CD8-positive, alpha-beta memory T cell (primary cell): Measurements from ENCODE around the gene DGUOK. TPM values are rescaled to one million over a fixed set of nuclear protein-coding genes. Genes with fewer than 3 reads are reported as not detected.

Experiments used
- CTCF ChIA-PET: fragments of 350-600 bp; sonication (Branson Sonifier 250); formaldehyde crosslinking; loops from one replicate; lab custom pipeline; 2021; ENCODE audit warnings: antibody characterized with exemption; lab: Charles Lee
- POLR2A ChIA-PET: fragments of 350-600 bp; sonication (Branson Sonifier 250); formaldehyde crosslinking; loops from one replicate; lab custom pipeline; 2021; ENCODE audit warnings: antibody characterized with exemption; lab: Charles Lee
- DNase-seq, 5 donors: peaks; one replicate each; pipeline versions ENCODE4 v3.0.0 to v3.0.0-alpha.2; 2020 to 2022; ENCODE audit warnings: mixed read lengths in 1 of 5
- H3K27ac ChIP-seq: one replicate; pipeline ENCODE4 v1.7.0; 2013; ENCODE audit warnings: low read depth, mild to moderate bottlenecking, low read length, moderate library complexity
- H3K27me3 ChIP-seq: 2 replicates; pipeline ENCODE4 v1.7.0; 2013; ENCODE audit warnings: low read length, mild to moderate bottlenecking; ENCODE audit not compliant: insufficient read depth, poor library complexity, severe bottlenecking
- H3K36me3 ChIP-seq: 2 replicates; pipeline ENCODE4 v1.7.0; 2013; ENCODE audit warnings: mild to moderate bottlenecking, low read length, moderate library complexity; ENCODE audit not compliant: insufficient read depth
- H3K4me1 ChIP-seq: 2 replicates; pipeline ENCODE4 v1.7.0; 2013; ENCODE audit warnings: mild to moderate bottlenecking, low read length, moderate library complexity; ENCODE audit not compliant: insufficient read depth
- H3K4me3 ChIP-seq: 2 replicates; pipeline ENCODE4 v1.7.0; 2013; ENCODE audit warnings: mild to moderate bottlenecking, low read length
- H3K9me3 ChIP-seq: 2 replicates; pipeline ENCODE4 v1.7.0; 2013; ENCODE audit warnings: mild to moderate bottlenecking, low read length
- H3K27ac Mint-ChIP-seq, 8 donors: one replicate each; pipeline ENCODE4 v1.8.0; 2020 to 2021; ENCODE audit warnings: mixed read lengths in 8 of 8, mild to moderate bottlenecking in 6 of 8, inconsistent platforms in 3 of 8, moderate library complexity in 3 of 8
- H3K27me3 Mint-ChIP-seq, 2 donors: one replicate each; pipeline ENCODE4 v1.8.0; 2020 to 2021; ENCODE audit warnings: mixed read lengths in 2 of 2, mild to moderate bottlenecking in 1 of 2, moderate library complexity in 1 of 2
- H3K36me3 Mint-ChIP-seq, 3 donors: one replicate each; pipeline ENCODE4 v1.8.0; 2020 to 2021; ENCODE audit warnings: mixed read lengths in 3 of 3, inconsistent platforms in 1 of 3, mild to moderate bottlenecking in 1 of 3
- H3K4me1 Mint-ChIP-seq, 3 donors: one replicate each; pipeline ENCODE4 v1.8.0; 2020 to 2021; ENCODE audit warnings: mixed read lengths in 3 of 3, inconsistent platforms in 1 of 3, mild to moderate bottlenecking in 1 of 3
- H3K4me3 Mint-ChIP-seq, 7 donors: one replicate each; pipeline ENCODE4 v1.8.0; 2020 to 2021; ENCODE audit warnings: mixed read lengths in 7 of 7, mild to moderate bottlenecking in 6 of 7, moderate library complexity in 4 of 7, inconsistent platforms in 2 of 7
- H3K9me3 Mint-ChIP-seq, 5 donors: one replicate each; pipeline ENCODE4 v1.8.0; 2020 to 2022; ENCODE audit warnings: mixed read lengths in 5 of 5, mild to moderate bottlenecking in 3 of 5, moderate library complexity in 2 of 5, inconsistent platforms in 1 of 5
- polyA plus RNA-seq: library from polyadenylated mRNA; unstranded; fragments of 300-500 nt; fragmentation: Illumina TruSeq; gene quantifications from one replicate; pipeline ENCODE4 v1.2.3, GENCODE V29; 2021
- total RNA-seq, 2 experiments: library from RNA; stranded (reverse); gene quantifications; one replicate each; pipeline ENCODE4 v1.2.3, GENCODE V29; 2021

The DGUOK gene
- total and polyA plus RNA-seq, 3 experiments from 2014 or later: 96.6 to 188 (median 98.8) TPM

DNA sequence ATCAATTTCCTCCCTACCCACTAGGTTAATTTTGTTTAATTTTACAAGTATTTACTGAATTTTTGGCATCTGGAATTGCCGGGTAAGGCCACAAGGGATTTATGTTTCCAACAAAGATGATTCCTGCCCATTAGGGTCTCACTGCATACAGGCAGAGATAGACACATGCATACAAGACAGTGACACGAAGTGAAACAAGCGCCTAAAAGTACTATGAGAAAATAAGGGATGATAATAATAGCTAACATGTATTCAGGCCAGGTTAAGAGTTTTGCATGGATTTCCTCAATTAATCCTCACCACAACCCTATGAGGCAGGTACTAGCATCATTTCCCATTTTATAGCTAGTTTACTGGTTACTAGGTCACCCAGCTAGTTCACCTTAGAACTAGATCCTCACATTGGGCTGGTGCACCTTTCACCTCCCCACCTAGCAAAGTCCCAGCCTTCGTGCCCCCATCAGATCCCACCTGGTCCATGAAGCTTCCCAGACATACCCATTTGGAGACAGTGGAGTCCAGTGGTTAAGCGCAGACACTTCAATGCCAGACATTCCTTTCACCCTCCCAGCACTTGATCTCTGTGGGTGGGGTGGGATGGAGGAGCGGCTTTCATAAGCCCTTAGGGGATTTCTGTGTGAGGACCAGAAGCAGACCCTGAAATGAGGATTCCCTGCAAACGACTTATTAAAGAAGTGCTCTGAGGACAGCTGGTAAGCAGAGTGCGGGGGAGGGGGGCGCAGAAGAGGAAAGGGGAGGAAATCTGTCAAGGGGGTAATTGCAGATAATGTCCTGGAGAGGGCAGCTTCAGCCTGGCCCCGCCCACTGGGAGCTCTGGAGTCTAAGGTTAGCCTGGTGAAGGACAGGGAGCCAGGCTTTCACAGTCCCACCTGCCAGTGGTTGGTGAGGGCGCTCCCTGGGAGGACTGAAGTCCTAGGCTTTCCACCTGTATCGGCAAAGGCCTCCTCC is 5.8 kb upstream of the DGUOK start:
- H3K9me3 Mint-ChIP-seq: no peaks in the 10 kb centered on the region
- POLR2A ChIA-PET: no interaction called here
- no peak overlapping the region for H3K4me3 Mint-ChIP-seq
- no peaks in the 10 kb centered on the region for H3K4me1 ChIP-seq
- no peak overlapping the region for H3K4me3 ChIP-seq
- H3K9me3 ChIP-seq: no peaks in the 10 kb centered on the region
- peaks cover 0 to under 1% (median 0%) of the 10 kb centered on the region in 3 donors for H3K4me1 Mint-ChIP-seq
- no peaks in the 10 kb centered on the region for H3K27me3 ChIP-seq
- H3K27ac ChIP-seq: no peak overlapping the region
- peak overlapping the region in 1 of 8 donors; percentile 67 for H3K27ac Mint-ChIP-seq
- CTCF ChIA-PET: no interaction called here
- H3K36me3 ChIP-seq: no peaks in the 10 kb centered on the region
- H3K27me3 Mint-ChIP-seq: peaks cover 0 to 4% of the 10 kb centered on the region in 2 donors
- H3K36me3 Mint-ChIP-seq: no peaks in the 10 kb centered on the region
- DNase-seq: peak in 4 of 5 donors; percentile 6 to 50 (median 19)

DNA sequence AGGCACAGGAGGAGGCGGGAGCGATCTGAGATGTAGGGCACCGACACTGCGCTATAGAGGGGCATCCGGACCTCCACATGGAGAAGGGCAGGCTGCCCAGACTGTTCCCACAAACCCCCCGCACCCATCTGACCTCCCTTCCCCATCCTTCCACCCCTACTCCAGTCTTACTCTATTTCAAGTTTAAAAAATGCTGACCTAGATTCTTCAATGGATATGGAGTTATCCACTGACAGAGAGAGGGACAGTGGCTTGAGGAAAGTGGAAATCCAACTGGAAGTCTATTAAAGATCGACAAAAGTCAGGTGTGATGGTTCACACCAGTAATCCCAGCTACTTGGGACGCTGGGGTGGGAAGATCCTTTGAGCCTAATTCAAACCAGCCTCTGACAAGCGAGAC is 5.1 kb upstream of the DGUOK start:
- Mint-ChIP-seq H3K27ac (no peak overlapping the region), H3K36me3 (peaks cover 0 to under 1% (median 0%) of the 10 kb centered on the region in 3 donors), H3K9me3 (no peaks in the 10 kb centered on the region), H3K27me3 (peaks cover 0 to 4% of the 10 kb centered on the region in 2 donors), H3K4me1 (peaks cover 4 to 8% (median 7%) of the 10 kb centered on the region in 3 donors), H3K4me3 (no peak overlapping the region)
- H3K27ac ChIP-seq: no peak overlapping the region
- ChIA-PET POLR2A (no interaction called here), CTCF (no interaction called here)
- no peak for DNase-seq
- H3K27me3 ChIP-seq: no peaks in the 10 kb centered on the region
- H3K4me1 ChIP-seq: peaks cover 4% of the 10 kb centered on the region
- no peaks in the 10 kb centered on the region for H3K36me3 ChIP-seq
- no peaks in the 10 kb centered on the region for H3K9me3 ChIP-seq
- no peak overlapping the region for H3K4me3 ChIP-seq

GRCh38 chr2:73922681-73923080 is 4.0 kb upstream of the DGUOK start:
- H3K36me3 ChIP-seq: no peaks in the 10 kb centered on the region
- no peaks in the 10 kb centered on the region for H3K27me3 ChIP-seq
- peaks cover 8% of the 10 kb centered on the region for H3K4me1 ChIP-seq
- Mint-ChIP-seq H3K9me3 (no peaks in the 10 kb centered on the region), H3K4me3 (no peak overlapping the region), H3K4me1 (peaks cover 10 to 18% (median 14%) of the 10 kb centered on the region in 3 donors), H3K27ac (no peak overlapping the region), H3K36me3 (peaks cover 0 to 6% (median 0%) of the 10 kb centered on the region in 3 donors), H3K27me3 (peaks cover 0 to 4% of the 10 kb centered on the region in 2 donors)
- ChIA-PET POLR2A (no interaction called here), CTCF (no interaction called here)
- no peak overlapping the region for H3K27ac ChIP-seq
- no peaks in the 10 kb centered on the region for H3K9me3 ChIP-seq
- DNase-seq: no peak
- H3K4me3 ChIP-seq: no peak overlapping the region

DNA sequence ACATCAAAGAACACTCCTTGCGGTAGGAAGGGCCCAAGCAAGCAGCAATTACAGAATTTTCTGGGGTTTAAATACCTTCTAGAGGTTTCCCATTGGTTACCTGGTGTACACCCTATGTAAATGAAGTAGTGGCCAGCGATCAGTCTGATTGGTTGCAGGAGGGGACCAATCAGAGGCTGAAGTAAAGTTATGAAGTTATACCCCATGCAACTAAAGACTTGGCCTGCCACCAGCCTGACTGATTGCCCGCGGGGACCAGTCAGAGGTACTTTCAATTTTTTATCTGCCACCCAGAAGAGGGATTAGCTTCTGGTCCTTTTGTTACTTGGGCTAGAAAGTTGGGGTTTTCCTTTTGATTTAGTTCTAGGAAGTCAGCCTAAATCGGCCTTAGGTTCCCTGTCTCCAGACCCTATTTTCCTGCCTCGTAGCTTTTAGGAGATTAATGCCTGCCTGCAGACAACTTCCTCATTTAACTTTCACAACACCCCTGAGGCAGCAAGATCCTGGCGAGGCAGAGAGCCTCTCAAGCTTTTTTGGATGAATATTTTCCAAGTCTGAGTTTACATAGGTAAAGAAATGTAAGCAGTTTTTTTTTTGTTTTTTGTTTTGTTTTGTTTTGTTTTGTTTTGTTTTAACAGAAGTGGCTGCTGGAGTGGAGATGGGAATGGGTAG is 1.5 kb upstream of the DGUOK start:
- Mint-ChIP-seq H3K27ac (peak overlapping the region in 5 of 8 donors; percentile 29 to 99 (median 46)), H3K27me3 (no peaks in the 10 kb centered on the region), H3K4me3 (peak overlapping the region in 3 of 7 donors; percentile 24 to 96 (median 29)), H3K36me3 (peaks cover 0 to 12% (median 5%) of the 10 kb centered on the region in 3 donors), H3K4me1 (peaks cover 35 to 42% (median 39%) of the 10 kb centered on the region in 3 donors), H3K9me3 (no peaks in the 10 kb centered on the region)
- no peak for DNase-seq
- Histone ChIP-seq H3K27me3 (no peaks in the 10 kb centered on the region), H3K4me1 (peaks cover 33% of the 10 kb centered on the region), H3K4me3 (no peak overlapping the region), H3K36me3 (no peaks in the 10 kb centered on the region), H3K9me3 (no peaks in the 10 kb centered on the region), H3K27ac (no peak overlapping the region)
- ChIA-PET POLR2A (no interaction called here), CTCF (interaction anchor here (1.2 kb wide), 2 partner anchors 62 to 86 kb away, joined by 3 to 4 read pairs; no protein-coding TSS in a partner anchor)

DNA sequence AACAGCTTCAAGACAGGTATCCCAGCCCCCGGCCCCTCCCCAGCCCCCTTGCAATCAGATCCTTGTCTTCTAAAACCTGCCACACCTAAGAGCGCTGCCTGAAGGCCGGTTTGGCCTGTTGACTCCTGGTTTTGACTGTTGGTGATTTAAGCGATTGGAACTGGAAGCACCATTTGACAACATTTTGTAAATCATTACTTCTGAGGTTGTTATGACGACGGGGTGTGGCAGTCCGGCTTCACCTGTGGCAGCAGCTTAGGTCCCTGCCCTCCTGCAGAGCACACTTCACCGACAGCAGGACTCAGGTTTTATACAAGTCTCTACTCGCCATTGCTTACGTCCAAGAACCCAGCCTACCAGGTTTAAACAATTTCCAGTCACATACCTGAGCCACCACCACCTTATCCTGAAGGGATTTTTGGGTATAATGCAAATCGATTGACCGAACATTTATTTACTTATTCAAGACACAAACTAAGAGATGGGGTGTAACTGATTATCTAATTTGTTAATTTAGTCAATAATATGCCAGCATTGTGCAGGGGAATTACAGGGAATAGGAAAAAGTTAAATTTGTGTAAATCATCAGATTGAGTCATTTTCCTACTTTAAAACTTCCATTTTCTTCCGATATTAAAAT is 707 bp upstream of the DGUOK start:
- ChIA-PET CTCF (interaction anchor here (0.5 to 1.8 kb wide), 3 partner anchors 53 to 163 kb away, joined by 3 to 4 read pairs (median 3); no protein-coding TSS in a partner anchor), POLR2A (no interaction called here)
- peak overlapping the region; percentile 81 to 96 (median 93) for H3K4me3 Mint-ChIP-seq
- Histone ChIP-seq H3K4me3 (peak overlapping the region; percentile 82), H3K4me1 (peaks cover 38% of the 10 kb centered on the region), H3K9me3 (no peaks in the 10 kb centered on the region), H3K27me3 (no peaks in the 10 kb centered on the region), H3K36me3 (no peaks in the 10 kb centered on the region), H3K27ac (peak overlapping the region; percentile 99)
- H3K27ac Mint-ChIP-seq: peak overlapping the region; percentile 43 to 99 (median 98)
- H3K9me3 Mint-ChIP-seq: no peaks in the 10 kb centered on the region
- H3K4me1 Mint-ChIP-seq: peaks cover 40 to 50% (median 47%) of the 10 kb centered on the region in 3 donors
- peaks cover 0 to 15% (median 7%) of the 10 kb centered on the region in 3 donors for H3K36me3 Mint-ChIP-seq
- no peak for DNase-seq
- no peaks in the 10 kb centered on the region for H3K27me3 Mint-ChIP-seq

- Mint-ChIP-seq H3K4me1 (peaks cover 54 to 64% (median 61%) of the 10 kb centered on the region in 3 donors), H3K27me3 (no peaks in the 10 kb centered on the region), H3K4me3 (peak overlapping the region; percentile 81 to 96 (median 93)), H3K36me3 (peaks cover 0 to 26% (median 12%) of the 10 kb centered on the region in 3 donors), H3K27ac (peak overlapping the region; percentile 97 to 99 (median 99)), H3K9me3 (no peaks in the 10 kb centered on the region)
- Histone ChIP-seq H3K36me3 (peaks cover 2% of the 10 kb centered on the region), H3K27ac (peak overlapping the region; percentile 99), H3K4me1 (peaks cover 52% of the 10 kb centered on the region), H3K4me3 (peak overlapping the region; percentile 82), H3K27me3 (no peaks in the 10 kb centered on the region), H3K9me3 (no peaks in the 10 kb centered on the region)
- ChIA-PET POLR2A (interaction anchor here (0.6 to 1.2 kb wide), 11 partner anchors 8 to 271 kb away, joined by 3 to 10 read pairs (median 3); partner anchors contain the start of genes MOB1A, MTHFD2 and TPRKB), CTCF (interaction anchor here (0.8 to 1.8 kb wide), 4 partner anchors 8 to 193 kb away, joined by 3 to 4 read pairs (median 3); no protein-coding TSS in a partner anchor)
- DNase-seq: no peak
Measured at GRCh38 chr2:73927344-73927743, 664 bp downstream of the DGUOK start.

GRCh38 chr2:73928963-73929347 is 2.3 kb downstream of the DGUOK start:
- H3K36me3 ChIP-seq: peaks cover 5% of the 10 kb centered on the region
- Mint-ChIP-seq H3K9me3 (no peaks in the 10 kb centered on the region), H3K36me3 (peaks cover 0 to 42% (median 16%) of the 10 kb centered on the region in 3 donors), H3K4me1 (peaks cover 66 to 80% (median 77%) of the 10 kb centered on the region in 3 donors), H3K27me3 (no peaks in the 10 kb centered on the region), H3K4me3 (peak overlapping the region; percentile 45 to 85 (median 63)), H3K27ac (peak overlapping the region; percentile 25 to 99 (median 81))
- H3K4me1 ChIP-seq: peaks cover 56% of the 10 kb centered on the region
- peak overlapping the region; percentile 5 for H3K4me3 ChIP-seq
- no peaks in the 10 kb centered on the region for H3K27me3 ChIP-seq
- no peaks in the 10 kb centered on the region for H3K9me3 ChIP-seq
- ChIA-PET CTCF (interaction anchor here (2.0 kb wide), 1 partner anchor 58 kb away, joined by 11 read pairs; no protein-coding TSS in a partner anchor), POLR2A (no interaction called here)
- H3K27ac ChIP-seq: no peak overlapping the region
- DNase-seq: no peak
